Measurements from ENCODE around the gene PARP15. TPM values are rescaled to one million over a fixed set of nuclear protein-coding genes. Genes with fewer than 3 reads are reported as not detected.

The PARP15 gene
- total RNA-seq, 1 donor: 0.72 TPM

DNA sequence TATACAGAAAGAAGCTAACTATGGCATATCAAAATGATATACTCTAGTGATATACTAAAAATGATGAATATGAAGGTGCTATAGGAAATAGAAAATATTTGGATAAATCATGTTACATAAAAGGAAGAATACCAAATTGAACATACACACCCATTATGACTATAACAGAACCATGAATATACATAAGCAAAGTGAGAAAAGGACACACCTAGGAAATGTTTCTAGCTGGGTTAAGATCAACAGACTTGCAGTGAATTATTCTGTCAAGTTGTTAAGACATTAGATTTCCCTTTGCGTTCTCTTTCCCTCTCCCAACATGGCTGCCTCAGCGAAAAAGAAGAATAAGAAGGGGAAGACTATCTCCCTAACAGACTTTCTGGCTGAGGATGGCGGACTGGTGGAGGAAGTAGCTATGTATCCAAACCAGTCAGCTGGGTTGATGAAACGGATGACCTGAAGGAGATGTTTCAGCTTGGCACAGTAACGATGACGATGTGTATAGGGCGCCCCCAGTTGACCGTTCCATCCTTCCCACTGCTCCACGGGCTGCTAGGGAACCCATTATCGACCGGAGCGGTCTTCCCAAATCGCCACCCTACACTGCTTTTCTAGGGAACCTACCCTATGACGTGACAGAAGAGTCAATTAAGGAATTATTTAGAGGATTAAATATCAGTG is 83.0 kb downstream of the PARP15 start:
- no peak overlapping the region for H3K4me3 ChIP-seq (ENCODE audit: low read depth, low read length)
- no peak for DNase-seq (ENCODE audit: low read depth)
- TF ChIP-seq, protein P1, sequence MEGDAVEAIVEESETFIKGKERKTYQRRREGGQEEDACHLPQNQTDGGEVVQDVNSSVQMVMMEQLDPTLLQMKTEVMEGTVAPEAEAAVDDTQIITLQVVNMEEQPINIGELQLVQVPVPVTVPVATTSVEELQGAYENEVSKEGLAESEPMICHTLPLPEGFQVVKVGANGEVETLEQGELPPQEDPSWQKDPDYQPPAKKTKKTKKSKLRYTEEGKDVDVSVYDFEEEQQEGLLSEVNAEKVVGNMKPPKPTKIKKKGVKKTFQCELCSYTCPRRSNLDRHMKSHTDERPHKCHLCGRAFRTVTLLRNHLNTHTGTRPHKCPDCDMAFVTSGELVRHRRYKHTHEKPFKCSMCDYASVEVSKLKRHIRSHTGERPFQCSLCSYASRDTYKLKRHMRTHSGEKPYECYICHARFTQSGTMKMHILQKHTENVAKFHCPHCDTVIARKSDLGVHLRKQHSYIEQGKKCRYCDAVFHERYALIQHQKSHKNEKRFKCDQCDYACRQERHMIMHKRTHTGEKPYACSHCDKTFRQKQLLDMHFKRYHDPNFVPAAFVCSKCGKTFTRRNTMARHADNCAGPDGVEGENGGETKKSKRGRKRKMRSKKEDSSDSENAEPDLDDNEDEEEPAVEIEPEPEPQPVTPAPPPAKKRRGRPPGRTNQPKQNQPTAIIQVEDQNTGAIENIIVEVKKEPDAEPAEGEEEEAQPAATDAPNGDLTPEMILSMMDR (IDR thresholded peaks at IDR 0.05; ENCODE audit: insufficient read depth, low read length): no peak

DNA sequence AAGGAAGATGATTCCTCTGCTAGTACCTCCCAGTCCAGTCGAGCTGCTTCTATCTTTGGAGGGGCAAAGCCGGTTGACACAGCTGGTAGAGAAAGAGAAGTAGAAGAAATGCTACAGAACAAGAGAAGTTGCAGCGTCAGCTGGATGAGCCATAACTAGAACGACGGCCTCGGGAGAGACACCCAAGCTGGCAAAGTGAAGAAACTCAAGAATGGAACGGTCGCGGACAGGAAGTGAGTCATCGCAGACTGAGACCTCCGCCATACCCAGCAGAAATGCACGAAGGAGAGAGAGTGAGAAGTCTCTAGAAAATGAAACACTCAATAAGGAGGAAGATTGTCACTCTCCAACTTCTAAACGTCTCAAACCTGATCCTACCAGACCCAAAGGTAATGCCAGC is 84.2 kb downstream of the PARP15 start:
- no peak for DNase-seq (ENCODE audit: low read depth)
- TF ChIP-seq, protein P1 (IDR thresholded peaks at IDR 0.05; ENCODE audit: insufficient read depth, low read length): no peak
- H3K4me3 ChIP-seq (ENCODE audit: low read depth, low read length): no peak overlapping the region

DNA sequence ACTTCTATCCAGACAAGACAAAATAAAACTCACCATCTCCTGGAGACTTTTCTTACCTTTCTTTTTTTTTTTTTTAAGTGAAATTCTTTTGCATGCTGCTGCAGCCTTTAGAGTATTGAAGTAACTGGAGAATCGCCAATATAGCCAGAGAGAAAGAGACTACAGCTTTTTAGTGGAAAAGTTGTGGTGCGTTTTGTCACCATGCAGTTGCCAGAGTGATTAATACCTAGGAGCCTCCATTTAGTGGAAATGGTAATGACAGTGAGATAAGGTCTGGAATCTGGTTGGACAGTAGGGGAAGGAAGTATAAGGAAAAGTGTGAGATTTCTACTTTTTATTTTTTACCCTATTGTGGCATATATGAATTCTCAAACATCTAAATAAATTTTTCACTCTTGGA is 85.1 kb downstream of the PARP15 start:
- DNase-seq (ENCODE audit: low read depth): no peak
- no peak overlapping the region for H3K4me3 ChIP-seq (ENCODE audit: low read depth, low read length)
- TF ChIP-seq, protein P1 (IDR thresholded peaks at IDR 0.05; ENCODE audit: insufficient read depth, low read length): no peak

DNA sequence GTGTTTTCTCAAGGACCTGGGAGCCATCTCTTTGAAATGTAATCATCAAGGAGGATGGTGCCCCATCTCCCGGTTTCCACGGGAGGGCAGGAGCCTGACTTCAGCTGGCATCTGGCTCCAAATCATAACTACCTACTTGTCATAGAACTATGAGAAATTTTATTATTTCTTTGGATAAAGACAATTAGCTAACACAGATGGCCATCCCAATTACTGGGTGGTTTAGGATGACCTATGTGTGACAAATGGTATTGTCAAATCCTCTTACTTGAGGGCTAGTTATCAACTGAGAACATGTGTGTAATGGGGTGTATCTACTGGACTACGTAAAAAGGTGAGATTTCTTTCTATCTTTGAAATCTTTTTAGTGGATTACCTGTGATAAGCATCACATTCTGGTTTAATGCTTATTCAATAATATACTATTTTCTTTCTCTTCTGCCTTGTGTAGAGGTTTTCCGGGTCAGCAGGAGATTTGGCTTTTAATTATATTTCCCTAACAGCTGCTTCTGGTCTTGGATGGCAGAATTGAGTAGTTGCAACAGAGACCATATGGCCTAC is 87.9 kb downstream of the PARP15 start:
- DNase-seq (ENCODE audit: low read depth): no peak
- TF ChIP-seq, protein P1 (IDR thresholded peaks at IDR 0.05; ENCODE audit: insufficient read depth, low read length): no peak

DNA sequence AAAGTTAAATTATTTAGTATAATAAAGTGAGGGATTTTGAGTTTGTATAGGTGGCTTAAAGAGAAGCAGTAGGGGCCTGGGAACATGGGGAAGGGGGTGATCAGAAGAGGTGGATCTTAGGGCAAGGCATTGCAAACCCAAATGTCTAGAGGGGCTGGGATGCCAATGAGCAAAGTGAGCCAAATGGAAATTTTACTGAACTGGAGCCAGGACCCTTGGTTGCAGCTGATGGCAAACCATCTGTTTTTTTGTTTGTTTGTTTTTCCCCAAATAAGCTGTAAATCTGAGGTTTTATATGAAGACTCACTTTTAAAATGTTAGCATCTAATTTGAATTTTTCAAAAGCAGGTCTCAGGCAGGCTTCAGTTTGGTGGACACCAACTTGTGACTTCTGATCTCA is 88.4 kb downstream of the PARP15 start:
- no peak for DNase-seq (ENCODE audit: low read depth)
- TF ChIP-seq, protein P1 (IDR thresholded peaks at IDR 0.05; ENCODE audit: insufficient read depth, low read length): no peak
- H3K4me3 ChIP-seq (ENCODE audit: low read depth, low read length): no peak overlapping the region

More for the DNA sequence above, 87.9 kb downstream of the PARP15 start:
- H3K4me3 ChIP-seq (ENCODE audit: low read depth, low read length): no peak overlapping the region

DNA sequence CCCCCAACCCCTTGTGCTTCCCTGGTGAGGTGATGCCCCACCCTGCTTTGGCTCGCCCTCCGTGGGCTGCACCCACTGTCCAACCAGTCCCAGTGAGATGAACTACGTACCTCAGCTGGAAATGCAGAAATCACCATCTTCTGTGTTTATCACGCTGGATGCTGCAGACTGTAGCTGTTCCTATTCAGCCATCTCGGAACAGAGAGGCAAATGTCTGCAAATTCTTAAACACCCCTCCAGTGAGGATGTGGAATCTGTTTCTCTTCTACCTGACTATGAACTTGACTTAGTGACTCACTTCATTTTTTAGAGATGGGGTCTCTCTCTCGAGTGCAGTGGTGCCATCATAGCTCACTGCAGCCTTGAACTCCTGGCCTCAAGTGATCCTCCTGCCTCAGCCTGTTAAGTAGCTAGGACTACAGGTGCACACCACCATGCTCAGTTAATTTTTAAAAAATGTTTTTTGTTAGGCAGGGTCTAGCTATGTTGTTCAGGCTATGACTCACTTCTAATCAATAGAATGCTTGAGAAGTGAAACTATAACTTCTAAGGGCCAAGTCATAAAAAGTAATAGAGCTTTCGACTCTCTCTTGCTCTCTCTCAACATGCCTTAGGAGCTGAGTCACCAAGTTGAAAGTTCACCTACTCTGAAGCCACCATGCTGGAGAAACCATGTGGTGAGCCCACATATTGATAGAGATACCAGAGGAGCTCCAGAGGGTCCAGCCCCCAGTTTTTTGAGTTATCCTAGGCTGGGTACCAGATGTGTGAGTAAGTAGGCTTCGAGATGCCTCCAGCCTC is 91.7 kb downstream of the PARP15 start:
- DNase-seq (ENCODE audit: low read depth): peak; percentile 48
- TF ChIP-seq, protein P1 (IDR thresholded peaks at IDR 0.05; ENCODE audit: insufficient read depth, low read length): no peak
- H3K4me3 ChIP-seq (ENCODE audit: low read depth, low read length): no peak overlapping the region

Data from fibroblast of the aortic adventitia (primary cell).